Endometrial microvascular endothelial cells (primary cell): Measurements from ENCODE around the gene CLSTN2. TPM values are rescaled to one million over a fixed set of nuclear protein-coding genes. Genes with fewer than 3 reads are reported as not detected.

ENCODE experiments used
- in situ Hi-C: cut with HindIII; loops from 2 replicates; pipeline ENCODE4 v1.10.0; 2017; ENCODE audit warnings: low sequenced_read_pairs, low pct_unique_long_range_greater_than_20kb; ENCODE audit errors: inconsistent ontology term
- total RNA-seq: library from RNA; depleted of rRNA; stranded (reverse); fragments of >200 nt; gene quantifications from one replicate; pipeline ENCODE4 v1.2.3, GENCODE V29; 2015; ENCODE audit errors: inconsistent ontology term

The CLSTN2 gene
- total RNA-seq, 1 donor from 2014 or later: not detected

DNA sequence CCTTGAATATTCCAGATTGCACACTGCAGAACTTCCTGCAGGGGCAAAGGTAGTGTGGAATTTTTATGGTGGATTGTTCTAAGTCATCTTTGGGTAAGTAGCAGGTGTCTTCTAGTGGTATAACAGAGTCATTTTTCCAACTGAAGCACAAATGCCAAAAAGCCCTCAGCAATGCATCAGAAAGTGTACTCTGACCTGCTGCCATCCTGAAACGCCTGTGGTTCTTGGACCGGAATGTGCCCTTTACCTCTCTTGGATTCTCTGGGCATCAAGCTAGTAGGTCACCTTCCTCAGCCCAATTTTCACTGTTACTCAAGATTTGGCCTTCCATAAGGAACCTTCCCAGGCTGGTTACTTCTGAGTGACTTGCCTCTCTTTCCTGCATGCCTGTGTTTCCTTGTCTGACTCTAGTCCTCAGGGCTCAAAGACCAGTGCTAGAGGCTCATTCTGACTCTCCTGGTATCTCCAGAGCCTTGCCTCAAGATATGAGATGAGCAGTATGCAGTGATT lies 4.8 kb downstream of the CLSTN2 start:
- in situ Hi-C loops: no loop called here

GRCh38 chr3:139940622-139941021 lies 5.6 kb downstream of the CLSTN2 start:
- in situ Hi-C loops: no loop called here

GRCh38 chr3:139941580-139941979 lies 6.6 kb downstream of the CLSTN2 start:
- in situ Hi-C loops: no loop called here

DNA sequence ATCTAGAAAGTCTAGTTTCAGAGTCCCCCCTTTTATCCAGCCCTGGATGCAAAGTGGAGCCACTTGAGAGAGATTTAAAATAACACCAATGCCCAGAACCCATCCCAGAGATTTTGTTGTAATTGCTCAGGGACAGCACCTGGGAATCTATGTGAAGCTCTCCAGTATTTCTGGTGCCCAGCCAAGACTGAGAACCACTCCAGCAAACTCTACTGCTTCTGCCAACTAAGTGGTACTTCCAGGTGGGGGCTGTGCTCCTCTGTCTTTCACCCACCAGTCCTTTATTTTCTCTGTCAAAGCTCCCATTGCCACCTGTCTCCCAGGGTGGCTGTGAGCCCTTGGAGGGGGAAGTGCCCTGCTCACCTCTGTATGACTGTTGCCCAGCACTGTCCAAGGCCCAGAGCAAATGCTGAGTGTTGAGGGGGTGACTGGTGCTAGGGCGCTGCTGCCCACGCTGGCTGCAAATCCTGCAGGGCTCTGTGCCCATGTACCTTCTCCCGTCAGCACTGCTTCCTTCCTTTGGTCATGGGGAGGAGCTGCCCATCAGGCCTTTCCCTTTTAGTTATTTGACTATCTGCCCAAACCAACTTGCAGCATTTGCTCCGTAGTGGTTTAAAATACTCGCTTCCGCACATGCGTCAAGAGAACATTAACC lies 9.4 kb downstream of the CLSTN2 start:
- in situ Hi-C loops: no loop called here

DNA sequence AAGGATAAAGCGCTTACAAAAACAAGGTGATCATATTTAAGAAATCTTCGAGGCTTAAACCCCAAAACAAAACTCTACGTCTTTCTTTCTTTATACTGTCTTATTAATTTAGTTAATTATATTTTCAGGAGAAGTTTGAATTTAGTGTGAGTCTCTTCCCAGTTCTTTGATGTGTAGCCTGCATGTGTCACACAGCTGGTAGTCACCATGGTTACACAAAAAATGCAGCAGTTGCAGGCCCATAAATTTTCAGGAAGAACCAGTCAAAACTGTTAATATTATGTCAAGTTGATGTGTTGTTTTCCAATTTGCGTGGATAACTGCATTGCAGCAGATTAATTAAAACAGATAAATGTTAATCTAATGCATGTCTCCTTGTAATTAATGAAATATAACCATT lies 10.4 kb downstream of the CLSTN2 start:
- in situ Hi-C loops: no loop called here

DNA sequence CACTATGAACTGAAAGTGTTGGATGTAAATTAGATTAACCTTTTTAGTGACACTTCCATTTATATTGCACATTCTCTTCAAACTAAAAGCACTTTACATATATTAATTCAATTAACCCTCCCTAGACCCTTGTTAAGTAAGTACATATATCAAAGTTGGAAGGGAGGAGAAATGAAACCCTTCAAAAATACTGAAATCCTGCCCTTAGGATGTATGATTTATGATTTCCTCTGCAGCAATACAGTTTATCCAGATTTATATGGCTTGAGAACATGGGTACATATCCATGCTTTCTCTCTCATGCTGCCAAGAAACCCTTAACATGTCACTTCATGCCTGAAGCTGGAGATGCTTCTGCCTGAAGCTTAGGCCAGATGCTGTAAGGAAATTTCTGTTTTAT lies 11.0 kb downstream of the CLSTN2 start:
- in situ Hi-C loops: no loop called here

DNA sequence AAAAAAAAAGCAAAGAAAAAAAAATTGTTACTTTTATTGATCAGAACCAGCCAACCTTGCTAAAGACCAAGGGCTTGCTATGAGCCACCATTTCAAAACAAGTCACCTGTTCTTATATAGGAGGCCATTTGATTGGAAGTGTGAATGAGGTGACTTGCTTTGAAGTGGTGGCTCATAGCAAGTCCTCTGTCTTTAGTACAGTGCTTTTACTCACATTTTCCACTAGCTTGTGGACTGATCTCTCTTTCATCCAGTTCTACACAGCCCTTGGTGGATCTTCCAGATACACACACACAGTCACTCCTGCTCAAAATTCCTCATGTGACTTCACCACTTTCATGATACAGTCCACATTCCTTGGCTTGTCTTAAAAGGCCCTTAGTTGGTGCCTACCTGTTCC lies 13.5 kb downstream of the CLSTN2 start:
- in situ Hi-C loops: no loop called here

DNA sequence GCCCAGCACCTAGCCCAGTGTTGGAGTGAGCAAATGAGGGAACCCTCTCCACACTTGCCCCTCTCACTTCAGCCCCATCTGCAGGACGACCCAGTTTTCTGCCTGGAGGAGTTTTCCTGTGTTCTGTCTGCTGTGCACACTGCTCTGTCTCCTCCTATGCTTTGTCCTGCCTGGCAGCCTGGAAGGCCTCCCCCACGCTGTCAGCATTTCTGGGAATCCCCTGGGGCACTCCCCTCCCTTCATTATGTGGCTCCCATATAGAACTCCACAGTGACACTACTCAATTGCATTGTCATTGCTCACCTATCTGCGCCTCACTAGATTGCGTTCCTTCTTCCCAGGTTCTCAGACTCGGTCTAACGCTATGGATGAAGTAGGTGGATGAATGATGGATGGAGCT lies 13.9 kb downstream of the CLSTN2 start:
- in situ Hi-C loops: no loop called here

GRCh38 chr3:139953131-139953910 lies 18.3 kb downstream of the CLSTN2 start:
- in situ Hi-C loops: no loop called here

GRCh38 chr3:139954146-139954860 lies 19.3 kb downstream of the CLSTN2 start:
- in situ Hi-C loops: no loop called here

DNA sequence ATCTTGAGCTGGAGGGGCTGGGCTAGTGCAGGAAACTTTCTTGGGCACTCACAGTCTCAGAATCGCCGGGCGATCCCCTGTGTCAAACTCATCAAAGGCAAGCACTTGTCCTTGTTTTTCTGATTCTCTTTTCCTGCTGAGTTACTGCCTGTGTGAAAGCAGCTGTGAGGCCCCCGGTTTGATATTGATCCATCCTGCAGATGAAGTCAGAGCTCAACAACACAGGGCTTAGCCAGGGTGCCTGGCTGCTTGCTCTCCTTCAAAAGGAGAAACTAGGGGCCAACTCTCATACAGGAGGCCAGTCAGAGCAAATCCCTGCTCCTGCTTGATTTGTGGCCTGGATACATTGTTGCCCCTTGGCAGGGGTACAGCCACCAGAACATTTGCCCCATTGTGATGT lies 22.9 kb downstream of the CLSTN2 start:
- in situ Hi-C loops: no loop called here

GRCh38 chr3:139969386-139969785 lies 34.4 kb downstream of the CLSTN2 start:
- in situ Hi-C loops: no loop called here

GRCh38 chr3:139970526-139970925 lies 35.5 kb downstream of the CLSTN2 start:
- in situ Hi-C loops: no loop called here

- in situ Hi-C loops: no loop called here
Measured at GRCh38 chr3:139974809-139975425, 39.9 kb downstream of the CLSTN2 start.

DNA sequence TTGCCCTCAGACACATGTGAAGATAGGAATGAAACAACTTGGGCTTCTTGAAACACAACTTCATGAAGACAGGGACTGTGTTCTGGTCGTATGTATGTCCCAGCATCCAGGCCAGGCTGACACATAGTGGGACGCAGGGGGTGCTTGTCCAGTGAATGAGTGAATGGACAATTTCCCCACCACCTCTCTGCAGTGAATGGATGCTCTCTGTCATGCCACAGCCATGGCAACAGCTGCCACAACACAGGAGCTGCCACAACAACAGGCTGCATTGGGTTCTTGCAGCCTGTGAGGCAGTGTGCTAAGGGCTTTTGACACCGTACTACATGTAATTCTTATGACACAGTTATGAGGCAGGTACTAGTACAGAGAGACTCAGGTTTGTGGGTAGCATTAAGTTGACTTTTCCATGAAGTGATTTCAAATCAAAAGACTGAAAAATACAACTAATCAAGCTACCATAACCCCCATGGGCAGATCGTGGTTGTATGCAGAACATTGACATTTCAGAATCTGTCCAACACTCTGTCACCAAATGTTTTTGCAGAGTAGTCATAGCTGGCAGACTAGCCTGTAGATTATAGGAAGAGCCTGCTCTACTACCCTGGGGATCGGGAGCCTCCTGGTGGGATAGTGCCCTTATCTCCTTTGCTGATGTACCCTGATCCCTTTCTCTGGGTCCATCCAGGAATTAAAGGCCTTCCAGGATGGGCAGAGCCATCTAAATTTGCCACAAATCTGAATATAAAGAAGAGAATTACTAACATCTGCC lies 40.8 kb downstream of the CLSTN2 start:
- in situ Hi-C loops: no loop called here

DNA sequence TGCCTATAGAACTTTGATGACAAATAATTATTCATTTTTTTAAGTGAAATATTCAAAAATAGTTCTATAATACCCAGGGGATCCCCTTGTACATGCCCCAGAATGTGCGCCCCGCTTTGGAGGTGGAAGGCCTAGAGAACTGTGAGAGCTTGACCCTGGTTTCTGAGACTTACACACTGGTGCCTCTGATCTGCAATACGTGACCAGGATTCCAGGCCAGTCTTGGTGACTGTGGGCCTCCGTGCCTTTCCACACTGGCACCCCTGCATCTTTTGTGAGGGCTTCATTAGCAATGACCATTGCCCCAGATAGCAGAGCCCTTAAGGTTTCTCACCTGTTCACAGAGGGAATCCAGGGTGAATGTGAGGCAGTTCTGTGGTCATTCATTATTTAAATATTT lies 44.0 kb downstream of the CLSTN2 start:
- in situ Hi-C loops: no loop called here

- in situ Hi-C loops: no loop called here
Measured at GRCh38 chr3:139979991-139980390, 45.0 kb downstream of the CLSTN2 start.

GRCh38 chr3:139982404-139982803 lies 47.4 kb downstream of the CLSTN2 start:
- in situ Hi-C loops: no loop called here

DNA sequence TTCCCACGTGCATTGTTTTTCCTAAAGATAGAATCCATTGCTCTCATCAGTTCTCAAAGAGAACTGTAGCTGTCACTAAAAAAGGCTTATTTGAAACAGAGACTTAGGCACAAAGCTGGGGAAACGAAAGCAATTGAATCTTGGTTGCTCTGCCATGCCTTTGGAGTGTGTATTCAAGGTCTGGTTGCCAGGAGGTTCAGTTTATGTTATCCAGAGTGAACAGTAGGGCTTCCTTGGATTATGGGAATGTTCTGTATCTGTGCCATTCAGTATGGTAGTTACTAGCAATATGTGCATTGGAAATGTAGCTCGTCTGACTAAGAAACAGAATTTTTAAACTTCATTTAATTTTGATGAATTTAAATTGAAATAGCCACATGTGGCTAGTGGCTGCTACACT lies 50.6 kb downstream of the CLSTN2 start:
- in situ Hi-C loops: no loop called here
